Neutrophil (primary cell): ENCODE measurements around the gene HGD.
"Not testable (repeated sequence)": the region's sequence is repeated elsewhere in the genome, so short reads cannot be mapped to it uniquely, and the experiment has no call there.

ENCODE experiments used
- H3K27ac ChIP-seq: fragments of 200-600 bp; sonication (generic); 2 replicates; pipeline ENCODE4 v1.5.1; 2016; ENCODE audit warnings: mild to moderate bottlenecking, moderate library complexity
- H3K27me3 ChIP-seq: fragments of 200-600 bp; sonication (generic); 2 replicates; pipeline ENCODE4 v1.6.0; 2016; ENCODE audit warnings: mild to moderate bottlenecking
- H3K36me3 ChIP-seq: fragments of 200-600 bp; sonication (generic); 2 replicates; pipeline ENCODE4 v1.5.1; 2017
- H3K4me1 ChIP-seq, 2 experiments: fragments of 200-600 bp in 1 of 2; sonication (generic) in 1 of 2; 1 replicate in 1 of 2; 2 replicates in 1 of 2; pipeline versions ENCODE4 v1.5.1 to v1.6.1; 2013 to 2016; ENCODE audit warnings: low read depth in 1 of 2, low read length in 1 of 2, mild to moderate bottlenecking in 1 of 2, moderate library complexity in 1 of 2; ENCODE audit not compliant: control insufficient read depth in 1 of 2, insufficient read depth in 1 of 2
- H3K4me3 ChIP-seq, 2 experiments: fragments of 200-600 bp in 1 of 2; sonication (generic) in 1 of 2; 1 replicate in 1 of 2; 2 replicates in 1 of 2; pipeline ENCODE4 v1.5.1; 2013 to 2016; ENCODE audit warnings: low read depth in 1 of 2, low read length in 1 of 2, mild to moderate bottlenecking in 1 of 2, moderate library complexity in 1 of 2
- H3K9me3 ChIP-seq: fragments of 200-600 bp; sonication (generic); 2 replicates; pipeline ENCODE4 v1.5.1; 2016
- TF ChIP-seq, protein P1 (sequence below): fragments of 200-600 bp; sonication (generic); IDR thresholded peaks from 2 replicates; pipeline ENCODE4 v1.5.1; 2016; ENCODE audit warnings: antibody characterized with exemption

HGD gene, protein sequence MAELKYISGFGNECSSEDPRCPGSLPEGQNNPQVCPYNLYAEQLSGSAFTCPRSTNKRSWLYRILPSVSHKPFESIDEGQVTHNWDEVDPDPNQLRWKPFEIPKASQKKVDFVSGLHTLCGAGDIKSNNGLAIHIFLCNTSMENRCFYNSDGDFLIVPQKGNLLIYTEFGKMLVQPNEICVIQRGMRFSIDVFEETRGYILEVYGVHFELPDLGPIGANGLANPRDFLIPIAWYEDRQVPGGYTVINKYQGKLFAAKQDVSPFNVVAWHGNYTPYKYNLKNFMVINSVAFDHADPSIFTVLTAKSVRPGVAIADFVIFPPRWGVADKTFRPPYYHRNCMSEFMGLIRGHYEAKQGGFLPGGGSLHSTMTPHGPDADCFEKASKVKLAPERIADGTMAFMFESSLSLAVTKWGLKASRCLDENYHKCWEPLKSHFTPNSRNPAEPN

DNA sequence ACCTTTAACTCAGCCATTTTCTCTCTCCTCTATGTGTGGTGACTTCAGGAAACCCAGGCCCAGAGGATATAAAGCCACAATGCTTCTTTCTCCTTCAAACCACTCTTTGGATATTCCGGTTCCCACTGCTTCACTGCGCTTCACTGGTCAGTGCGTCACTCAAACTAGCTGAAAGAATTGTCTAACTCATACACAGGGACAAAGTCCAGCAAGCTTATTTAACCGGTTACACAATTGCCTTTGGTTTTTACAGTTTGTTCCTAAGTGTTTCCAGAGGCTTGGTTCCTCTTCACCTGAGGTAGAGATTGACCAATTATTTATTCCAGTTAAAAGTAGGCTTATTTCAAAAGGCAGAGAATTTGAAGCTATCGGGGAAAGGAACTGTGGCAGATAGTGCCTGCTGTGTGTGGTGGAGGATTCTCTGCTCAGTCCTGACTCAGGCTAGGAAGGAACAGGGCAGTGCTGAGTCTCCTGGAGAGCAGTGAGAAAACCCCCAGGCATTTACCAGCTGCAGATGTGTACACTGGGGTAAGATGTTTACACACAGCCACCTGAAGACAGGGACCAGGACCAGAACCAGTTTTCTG lies at the start of gene HGD:
Gene HGD (minus strand): TSS at position 145 of the 587 bp plus-strand sequence. CDS start 128 bp downstream, at position 17.
- no peak within 1 kb of the TSS for H3K4me3 ChIP-seq
- no peaks in the 10 kb centered on the region for H3K27me3 ChIP-seq
- no peaks in the 10 kb centered on the region for H3K36me3 ChIP-seq
- H3K9me3 ChIP-seq: no peaks in the 10 kb centered on the region
- H3K27ac ChIP-seq: no peak within 1 kb of the TSS
- TF ChIP-seq, protein P1, sequence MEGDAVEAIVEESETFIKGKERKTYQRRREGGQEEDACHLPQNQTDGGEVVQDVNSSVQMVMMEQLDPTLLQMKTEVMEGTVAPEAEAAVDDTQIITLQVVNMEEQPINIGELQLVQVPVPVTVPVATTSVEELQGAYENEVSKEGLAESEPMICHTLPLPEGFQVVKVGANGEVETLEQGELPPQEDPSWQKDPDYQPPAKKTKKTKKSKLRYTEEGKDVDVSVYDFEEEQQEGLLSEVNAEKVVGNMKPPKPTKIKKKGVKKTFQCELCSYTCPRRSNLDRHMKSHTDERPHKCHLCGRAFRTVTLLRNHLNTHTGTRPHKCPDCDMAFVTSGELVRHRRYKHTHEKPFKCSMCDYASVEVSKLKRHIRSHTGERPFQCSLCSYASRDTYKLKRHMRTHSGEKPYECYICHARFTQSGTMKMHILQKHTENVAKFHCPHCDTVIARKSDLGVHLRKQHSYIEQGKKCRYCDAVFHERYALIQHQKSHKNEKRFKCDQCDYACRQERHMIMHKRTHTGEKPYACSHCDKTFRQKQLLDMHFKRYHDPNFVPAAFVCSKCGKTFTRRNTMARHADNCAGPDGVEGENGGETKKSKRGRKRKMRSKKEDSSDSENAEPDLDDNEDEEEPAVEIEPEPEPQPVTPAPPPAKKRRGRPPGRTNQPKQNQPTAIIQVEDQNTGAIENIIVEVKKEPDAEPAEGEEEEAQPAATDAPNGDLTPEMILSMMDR: no peak
- peaks cover 3 to 9% of the 10 kb centered on the region in 2 experiments for H3K4me1 ChIP-seq

DNA sequence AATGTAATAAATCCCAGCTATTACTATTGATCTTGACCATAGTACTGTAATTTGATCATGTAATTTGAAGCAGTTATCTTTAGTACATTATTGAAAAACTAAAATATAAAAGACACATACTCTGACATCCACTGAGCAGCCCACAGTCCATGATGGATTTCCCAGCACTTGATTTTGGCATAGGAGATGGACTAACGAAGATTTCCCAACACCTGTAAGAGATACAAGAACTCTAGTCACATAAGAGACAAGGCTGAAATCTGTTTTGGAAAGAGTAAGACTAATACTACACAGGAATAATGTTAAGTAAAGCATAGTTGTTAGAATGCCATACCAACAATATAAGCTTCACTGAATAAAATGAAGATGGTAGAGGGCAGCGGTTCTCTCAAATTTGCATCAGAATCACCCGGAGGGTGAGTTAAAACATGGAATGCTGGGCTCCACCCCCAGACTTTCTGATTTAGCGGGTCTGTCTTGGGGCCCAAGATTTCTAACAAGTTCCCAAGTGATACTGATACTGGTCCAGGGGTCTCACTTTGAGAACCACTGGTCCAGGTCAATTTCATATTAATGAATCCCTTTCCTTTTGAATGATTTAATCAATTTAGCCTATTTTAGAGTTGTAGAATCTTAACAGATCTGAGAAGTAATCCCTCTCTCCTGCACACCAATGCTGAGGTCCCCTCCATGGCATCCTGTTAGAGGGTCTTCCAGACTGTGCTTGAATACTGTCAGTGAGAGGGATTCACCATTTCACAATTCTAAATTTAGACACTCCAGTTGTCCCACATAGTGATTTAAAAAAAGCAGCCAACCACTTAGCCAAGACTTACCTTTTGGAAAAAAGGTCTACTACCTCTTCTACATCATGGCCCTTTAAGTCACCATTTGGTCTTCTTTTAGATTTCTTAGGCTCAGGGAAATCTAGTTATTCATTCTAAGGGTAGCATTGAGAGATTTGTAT lies 48.8 kb upstream of the HGD start:
- Histone ChIP-seq H3K36me3 (no peaks in the 10 kb centered on the region), H3K9me3 (no peaks in the 10 kb centered on the region), H3K4me3 (no peak overlapping the region), H3K27me3 (no peaks in the 10 kb centered on the region), H3K27ac (no peak overlapping the region), H3K4me1 (no peaks in the 10 kb centered on the region)
- TF ChIP-seq, protein P1: no peak

DNA sequence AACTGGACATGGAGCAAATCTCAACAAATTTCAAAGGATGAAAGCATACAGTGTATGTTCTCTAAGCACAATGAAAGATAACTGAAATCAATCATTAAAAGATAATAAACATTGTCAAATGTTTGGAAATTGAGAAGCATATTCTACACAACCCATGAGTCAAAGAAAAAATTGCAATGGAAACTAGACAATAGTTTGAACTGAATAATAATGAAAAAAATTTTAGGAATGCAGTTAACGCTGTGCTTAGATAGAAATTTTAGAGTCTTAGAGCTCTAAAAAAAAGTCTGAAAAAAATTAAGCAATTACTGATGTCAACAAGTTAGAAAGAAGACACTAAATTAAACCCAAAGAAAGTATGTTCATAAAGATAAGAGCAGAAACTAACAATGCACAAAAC lies 44.8 kb upstream of the HGD start:
- Histone ChIP-seq H3K4me3 (no peak overlapping the region), H3K27ac (no peak overlapping the region), H3K27me3 (no peaks in the 10 kb centered on the region), H3K4me1 (no peaks in the 10 kb centered on the region), H3K9me3 (no peaks in the 10 kb centered on the region), H3K36me3 (no peaks in the 10 kb centered on the region)
- TF ChIP-seq, protein P1: no peak

DNA sequence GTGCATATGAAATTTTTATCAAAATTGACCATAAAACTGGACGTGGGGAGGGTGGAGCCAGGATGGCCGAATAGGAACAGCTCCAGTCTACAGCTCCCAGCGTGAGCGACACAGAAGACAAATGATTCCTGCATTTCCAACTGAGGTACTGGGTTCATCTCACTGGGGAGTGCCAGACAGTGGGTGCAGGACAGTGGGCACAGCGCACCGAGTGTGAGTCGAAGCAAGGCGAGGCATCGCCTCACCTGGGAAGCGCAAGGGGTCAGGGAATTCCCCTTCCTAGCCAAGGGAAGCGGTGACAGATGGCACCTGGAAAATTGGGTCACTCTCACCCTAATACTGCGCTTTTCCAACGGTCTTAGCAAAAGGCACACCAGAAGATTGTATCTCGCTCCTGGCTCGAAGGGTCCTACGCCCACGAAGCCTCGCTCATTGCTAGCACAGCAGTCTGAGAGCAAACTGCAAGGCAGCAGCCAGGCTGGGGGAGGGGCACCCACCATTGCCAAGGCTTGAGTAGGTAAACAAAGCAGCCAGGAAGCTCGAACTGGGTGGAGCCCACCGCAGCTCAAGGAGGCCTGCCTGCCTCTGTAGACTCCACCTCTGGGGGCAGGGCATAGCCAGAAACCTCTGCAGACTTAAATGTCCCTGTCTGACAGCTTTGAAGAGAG lies 37.3 kb upstream of the HGD start:
- not testable (repeated sequence) for H3K36me3 ChIP-seq, H3K27me3 ChIP-seq, H3K9me3 ChIP-seq, H3K27ac ChIP-seq, H3K4me1 ChIP-seq, H3K4me3 ChIP-seq

DNA sequence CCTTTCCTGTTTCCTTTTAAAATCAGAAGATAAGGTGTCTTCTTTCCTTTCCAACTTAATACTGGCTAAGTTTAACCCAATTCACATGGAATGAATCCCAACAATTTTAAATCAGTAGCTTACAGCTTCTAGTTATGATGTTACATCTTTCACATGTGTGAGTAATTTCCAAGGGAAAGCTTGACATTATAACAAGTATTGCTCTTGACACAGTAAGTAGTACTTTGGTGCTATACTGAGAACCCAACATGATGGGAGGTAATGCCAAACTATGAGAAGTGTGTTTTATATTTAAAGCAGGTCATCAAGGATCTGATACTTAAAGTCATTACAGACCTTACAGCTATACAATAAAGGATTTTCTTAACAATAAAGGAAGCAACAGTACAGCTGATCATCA lies 31.2 kb upstream of the HGD start:
- no peak overlapping the region for H3K4me3 ChIP-seq
- H3K27ac ChIP-seq: no peak overlapping the region
- H3K9me3 ChIP-seq: no peaks in the 10 kb centered on the region
- no peaks in the 10 kb centered on the region for H3K4me1 ChIP-seq
- H3K36me3 ChIP-seq: no peaks in the 10 kb centered on the region
- H3K27me3 ChIP-seq: no peaks in the 10 kb centered on the region
- TF ChIP-seq, protein P1: no peak
